ENCODE data around the gene SLC25A19. TPM values are rescaled to one million over a fixed set of nuclear protein-coding genes. Genes with fewer than 3 reads are reported as not detected.

The SLC25A19 gene
- total RNA-seq, 1 donor from 2014 or later = 43.1 TPM

DNA sequence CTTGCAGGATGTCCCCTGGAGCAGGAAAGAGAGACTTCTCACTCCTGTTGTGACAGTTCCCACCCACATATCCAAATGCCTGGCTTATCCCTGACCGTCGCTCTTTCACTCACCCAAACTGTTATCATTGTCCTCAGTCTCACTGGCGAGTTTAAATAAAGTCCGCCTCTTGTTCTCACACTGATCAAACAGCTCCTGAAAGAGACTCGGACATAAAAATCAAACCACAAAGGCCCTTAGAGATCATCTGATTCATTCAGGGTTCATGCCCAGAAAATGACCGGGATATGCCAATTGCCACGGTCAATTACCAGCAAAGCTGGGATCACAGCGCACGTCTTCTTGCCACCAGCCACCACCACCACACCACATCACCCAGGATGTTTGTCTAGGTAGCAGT is 47.7 kb downstream of the SLC25A19 start:
- DNase-seq (ENCODE audit: low spot score) = no peak

DNA sequence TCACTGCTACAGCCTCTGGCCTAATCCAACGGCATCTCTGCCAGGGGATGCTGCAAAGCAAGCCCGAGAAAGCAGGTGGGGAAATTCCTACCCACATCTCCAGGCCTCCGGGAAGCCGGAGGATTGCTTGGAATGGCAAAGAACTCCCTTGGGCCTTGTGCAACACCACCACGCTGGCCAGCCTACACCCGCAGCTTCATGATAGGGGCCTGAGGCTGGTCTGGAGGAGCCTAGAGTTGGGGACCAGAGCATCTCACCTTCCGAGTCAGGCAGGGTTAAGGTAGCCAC is 48.1 kb downstream of the SLC25A19 start:
- no peak for DNase-seq (ENCODE audit: low spot score)

DNA sequence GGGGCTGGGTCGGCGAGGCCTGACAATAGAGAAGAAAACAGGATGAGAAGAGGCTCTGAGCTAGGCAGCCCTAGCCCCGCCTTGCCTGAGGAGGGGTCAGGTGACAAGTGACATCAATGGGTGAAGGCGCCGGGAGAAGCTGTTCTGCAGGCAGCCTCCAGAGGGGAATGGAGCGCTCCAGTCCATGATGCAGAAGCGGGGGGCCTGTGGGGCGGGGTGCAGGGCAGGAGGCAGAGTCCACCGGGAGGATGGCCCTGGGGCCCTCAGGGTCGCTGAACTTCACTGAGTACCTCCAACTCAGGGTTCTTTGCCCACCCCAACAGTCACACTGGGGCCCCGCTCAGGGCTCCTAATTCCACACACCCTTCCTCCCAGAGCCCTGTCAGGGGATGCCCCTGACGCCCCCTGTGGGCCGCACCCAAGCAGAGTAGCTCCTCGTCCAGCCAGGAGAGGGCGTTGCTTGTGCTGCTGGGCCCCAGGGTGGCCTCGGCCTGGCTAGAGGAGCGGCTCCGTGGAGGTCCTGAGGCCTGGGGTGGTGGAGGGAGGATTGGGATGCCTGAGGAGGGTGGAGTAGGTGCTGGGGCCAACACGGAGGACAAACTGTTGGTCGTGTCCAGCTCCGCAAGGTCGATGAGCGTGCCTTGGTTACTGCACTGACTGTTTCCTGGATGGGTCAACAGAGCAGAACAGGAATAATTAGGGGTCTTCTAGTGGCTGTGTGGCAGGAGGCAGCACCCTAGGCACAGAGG is 48.7 kb downstream of the SLC25A19 start:
- DNase-seq (ENCODE audit: low spot score) = no peak

DNA sequence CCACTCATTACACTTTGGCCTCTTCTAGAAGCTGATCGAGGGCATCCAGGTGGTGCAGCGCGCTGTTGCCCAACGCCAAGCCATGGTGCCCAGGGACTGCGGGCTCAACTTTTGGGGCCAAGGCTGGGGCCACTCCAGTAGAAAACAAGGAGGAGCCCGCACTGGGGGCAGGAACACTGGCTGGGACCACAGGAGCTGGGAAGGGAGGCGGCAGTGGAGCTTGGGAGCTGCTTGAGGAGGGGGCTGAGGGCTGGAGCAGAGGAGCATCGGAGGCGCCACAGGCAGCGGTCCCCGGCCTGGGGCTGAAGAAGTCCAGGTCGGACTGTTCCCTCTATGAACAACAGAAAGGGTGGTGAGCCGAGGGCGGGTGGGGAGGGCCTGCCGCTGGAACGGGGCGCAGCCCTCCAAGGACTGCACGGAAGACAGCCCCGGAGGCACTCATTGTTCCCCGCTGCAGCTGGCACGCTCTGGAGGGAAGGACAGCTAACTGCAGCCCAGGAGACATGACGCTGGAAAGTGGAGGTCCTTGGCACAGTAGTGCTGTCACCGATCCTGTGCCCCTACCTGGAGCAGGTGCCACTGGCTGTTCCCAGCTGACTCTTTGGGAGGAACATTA is 49.3 kb downstream of the SLC25A19 start:
- DNase-seq (ENCODE audit: low spot score) = no peak

DNA sequence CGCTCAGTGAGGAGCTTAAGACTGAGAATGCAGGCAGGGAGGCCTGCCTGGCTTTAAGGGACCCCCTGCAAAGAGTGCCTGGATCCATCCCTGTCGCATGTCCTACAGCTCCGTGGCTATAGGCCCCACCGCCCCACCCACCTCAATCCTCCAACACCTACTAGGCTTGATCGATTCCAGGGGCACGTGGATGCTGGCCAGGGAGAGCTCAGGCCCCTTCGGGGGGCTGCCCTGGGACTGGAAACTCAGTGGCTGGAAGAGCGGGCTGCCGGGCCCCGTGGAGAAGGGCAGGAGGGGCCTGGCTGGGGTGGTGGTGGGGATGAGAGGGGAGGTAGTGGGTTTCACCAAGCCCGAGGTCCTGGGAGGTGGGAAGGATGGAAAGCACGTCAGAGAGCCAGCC is 50.0 kb downstream of the SLC25A19 start:
- no peak for DNase-seq (ENCODE audit: low spot score)

DNA sequence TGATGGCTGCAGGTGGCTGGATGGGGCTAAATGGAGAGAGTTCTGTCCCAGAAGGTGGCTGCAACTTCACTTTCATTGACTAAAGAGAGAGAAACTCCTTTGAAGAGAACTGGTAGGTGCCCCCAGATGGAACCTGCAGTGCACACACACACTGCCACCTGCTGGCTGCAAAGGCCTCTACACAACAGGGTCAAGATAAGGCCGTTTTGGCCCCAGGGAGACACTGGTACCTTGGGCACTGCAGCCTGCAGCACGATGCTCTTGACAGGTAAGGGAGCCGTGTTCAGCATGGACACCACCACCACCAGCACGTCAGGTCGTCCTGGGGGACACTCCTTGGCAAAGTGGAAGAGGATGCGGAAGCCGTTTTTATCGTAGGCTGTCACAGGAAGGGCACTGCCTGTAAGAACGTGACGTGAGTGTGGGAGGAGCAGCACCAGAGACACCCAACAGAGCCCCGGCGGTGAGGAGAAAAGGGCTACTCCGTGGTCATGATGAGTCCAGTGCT is 50.5 kb downstream of the SLC25A19 start:
- peak; percentile 52 for DNase-seq (ENCODE audit: low spot score)

DNA sequence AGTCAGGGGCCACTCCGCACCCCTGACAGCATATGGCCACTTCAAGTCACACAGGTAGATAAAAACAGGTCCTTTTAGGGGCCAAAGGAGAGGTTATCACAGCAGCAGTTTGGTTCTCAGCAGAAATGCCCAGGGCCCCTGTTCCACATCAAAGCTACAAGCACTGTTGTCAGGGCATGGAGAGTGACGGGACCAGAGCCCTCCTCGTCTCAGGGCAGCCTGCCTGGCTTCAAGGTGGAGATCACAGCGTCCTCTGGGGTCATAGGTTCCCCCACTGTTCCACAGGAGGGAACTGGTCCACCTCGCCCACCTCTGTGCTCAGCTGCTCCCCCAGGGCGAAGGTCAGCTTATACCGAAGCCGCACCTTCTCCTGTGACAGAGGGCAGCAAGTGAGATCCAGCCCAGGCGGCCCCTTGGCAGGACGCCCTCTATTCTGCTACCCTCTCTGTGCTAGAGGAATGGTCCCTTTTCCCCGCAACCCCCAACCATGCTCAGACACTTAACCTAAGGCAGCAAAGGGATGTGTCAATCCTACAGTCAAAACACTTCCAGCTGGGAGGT is 51.1 kb downstream of the SLC25A19 start:
- no peak for DNase-seq (ENCODE audit: low spot score)

DNA sequence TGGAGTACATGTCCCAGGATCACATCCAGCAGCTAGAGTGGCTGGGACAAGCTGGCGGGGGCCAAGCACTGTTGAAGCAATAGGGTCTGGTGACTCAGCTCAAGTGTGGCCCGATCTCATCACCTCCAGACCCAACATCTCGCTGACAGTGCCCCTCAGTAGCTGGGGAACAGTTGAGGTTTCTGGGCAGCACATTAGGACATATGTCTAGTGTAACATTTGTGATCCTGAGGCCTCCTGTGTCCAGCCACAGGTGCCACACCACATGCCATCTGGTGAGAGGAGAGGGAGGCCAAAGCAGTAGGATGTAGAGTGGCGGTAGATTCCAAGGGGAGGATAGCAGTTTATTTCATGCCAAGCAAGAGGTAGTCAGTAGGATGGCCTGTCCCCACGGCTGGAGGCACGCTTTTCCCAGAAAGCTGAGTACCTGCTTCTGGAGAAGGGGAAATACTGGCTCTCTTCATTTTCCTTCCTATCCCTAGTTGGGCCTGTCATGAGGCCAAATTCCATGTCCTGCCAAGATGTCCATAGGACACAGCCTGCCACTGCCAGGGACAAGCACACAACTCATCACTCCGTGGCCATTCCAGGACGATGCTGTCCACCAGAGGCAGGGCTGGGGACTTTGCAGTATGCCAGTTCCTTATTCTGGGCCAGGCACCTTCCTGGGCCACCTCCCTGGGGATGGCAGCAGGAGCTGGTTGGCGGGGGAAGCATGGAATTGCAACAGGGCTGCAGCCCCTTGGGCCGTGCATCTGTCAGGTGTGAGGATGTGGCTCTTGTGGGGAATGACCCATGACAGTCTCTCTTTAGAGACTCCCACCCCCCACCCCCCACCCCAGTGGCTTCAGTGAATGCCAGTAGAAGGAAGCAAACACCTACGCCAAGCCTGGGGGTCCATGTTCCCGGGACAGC is 51.9 kb downstream of the SLC25A19 start:
- no peak for DNase-seq (ENCODE audit: low spot score)

DNA sequence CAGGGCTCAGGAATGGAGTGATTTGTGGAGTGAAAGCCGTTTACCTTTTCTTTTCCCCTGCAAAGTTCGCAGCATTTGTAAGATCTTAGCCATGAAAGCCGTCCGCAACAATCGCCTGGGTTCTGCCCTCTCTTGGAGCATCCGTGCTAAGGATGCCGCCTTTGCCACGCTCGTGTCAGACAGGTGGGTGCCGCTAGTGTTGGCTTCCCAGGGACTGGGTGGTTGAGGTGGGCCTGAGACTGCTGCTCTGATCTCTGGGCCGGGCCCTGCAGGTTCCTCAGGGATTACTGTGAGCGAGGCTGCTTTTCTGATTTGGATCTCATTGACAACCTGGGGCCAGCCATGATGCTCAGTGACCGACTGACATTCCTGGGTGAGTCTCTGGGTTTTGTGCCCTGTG is 56.4 kb downstream of the SLC25A19 start:
- DNase-seq (ENCODE audit: low spot score) = no peak

DNA sequence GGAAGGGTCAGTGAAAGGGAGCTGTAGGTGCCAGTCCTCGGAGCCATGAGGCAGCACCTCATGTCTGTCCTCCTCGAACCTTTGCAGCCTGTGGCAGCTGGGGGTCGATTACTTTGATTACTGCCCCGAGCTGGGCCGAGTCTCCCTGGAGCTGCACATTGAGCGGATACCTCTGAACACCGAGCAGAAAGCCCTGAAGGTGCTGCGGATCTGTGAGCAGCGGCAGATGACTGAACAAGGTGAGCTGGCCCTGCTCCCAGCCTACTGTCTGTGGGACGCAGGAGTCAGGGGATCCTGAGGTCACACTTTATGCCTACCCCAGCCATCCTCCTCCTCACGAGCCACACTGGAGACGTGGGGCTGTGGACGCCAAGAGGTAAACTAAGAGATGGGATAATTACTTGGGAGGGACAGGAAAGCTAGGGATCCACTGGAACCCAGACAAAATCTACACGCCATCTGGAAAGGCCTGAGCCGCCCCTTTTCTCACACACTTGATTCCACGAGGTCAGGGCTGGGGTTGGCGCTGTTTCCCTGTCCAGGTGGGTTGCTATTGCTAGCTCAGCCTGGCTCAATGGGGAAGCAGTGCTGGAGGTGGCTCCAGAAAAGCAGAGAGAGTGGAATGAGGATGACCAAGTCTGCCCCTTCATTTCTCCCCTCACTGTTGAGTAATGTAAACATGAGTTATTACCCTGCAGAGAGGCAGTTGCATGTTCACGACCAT is 57.3 kb downstream of the SLC25A19 start:
- no peak for DNase-seq (ENCODE audit: low spot score)

DNA sequence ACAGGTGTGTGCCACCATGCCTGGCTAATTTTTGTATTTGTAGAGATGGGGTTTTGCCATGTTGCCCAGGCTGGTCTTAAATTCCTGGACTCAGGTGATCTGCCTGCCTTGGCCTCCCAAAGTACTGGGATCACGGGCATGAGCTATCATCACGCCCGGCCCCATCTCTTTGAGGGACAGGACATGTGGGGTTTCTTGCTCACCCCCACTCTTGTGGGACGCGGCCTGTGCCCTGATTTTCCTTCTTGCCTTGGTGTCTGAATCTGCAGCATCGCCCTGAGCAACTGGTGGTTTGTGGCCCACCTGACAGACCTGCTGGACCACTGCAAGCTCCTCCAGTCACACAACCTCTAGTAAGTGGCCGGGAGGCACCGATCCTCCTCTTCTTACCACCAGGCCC is 58.2 kb downstream of the SLC25A19 start:
- DNase-seq (ENCODE audit: low spot score) = no peak

DNA sequence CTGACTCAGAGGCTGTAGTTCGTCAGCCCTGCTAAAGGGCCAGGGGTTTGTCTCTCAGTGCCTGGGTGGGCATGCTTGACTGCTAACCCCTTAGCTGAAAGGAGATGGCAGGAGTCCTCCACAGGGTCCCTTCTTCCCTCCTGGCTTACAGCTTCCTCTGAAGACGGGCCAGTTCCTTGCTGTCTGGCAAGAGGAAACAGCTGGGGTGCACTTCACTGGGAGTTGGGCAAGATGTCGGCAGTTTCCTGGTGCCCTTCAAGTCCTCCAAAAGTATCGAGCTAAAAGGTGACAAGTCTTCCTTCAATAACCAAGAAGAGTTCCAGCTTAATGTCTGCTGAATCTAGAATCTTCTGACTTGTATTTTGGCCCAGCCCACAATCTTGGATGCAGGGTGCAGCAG is 60.4 kb downstream of the SLC25A19 start:
- no peak for DNase-seq (ENCODE audit: low spot score)

DNA sequence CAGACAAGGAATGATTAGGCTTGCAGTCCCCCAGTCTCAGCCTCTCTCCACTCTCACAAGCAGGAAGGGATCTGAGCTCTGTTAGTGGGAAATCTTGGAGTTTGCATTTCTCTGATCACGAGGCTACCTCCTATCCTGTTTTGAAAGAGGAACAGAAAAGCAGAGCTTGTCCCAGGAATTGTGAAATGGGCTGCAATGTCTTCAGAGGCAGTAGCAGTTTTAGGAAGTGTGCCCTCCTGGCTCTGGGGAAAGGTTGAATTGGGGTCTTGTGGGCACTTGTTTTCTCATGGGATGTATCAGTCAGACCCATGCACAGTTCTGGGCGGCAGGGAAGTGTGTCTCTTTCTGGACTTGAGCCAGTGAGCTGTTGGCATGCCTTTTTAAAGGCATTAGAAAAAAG is 60.9 kb downstream of the SLC25A19 start:
- DNase-seq (ENCODE audit: low spot score) = peak; percentile 48

DNA sequence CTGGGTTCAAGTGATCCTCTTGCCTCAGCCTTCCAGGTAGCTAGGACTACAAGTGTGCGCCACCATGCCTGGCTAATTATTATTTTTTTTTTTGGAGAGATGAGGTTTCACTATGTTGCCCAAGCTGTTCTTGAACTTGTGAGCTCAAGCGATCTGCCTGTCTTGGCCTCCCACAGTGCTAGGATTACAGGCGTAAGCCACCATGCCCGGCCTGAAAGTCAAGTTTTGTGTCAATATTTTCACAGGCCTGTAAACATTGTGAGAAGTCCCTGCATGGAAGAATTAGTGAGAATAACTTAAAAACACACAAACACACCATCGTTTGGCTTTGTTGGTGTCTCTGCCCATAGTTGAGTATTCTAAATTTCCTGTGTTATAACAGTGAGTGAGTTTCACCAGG is 61.5 kb downstream of the SLC25A19 start:
- no peak for DNase-seq (ENCODE audit: low spot score)

DNA sequence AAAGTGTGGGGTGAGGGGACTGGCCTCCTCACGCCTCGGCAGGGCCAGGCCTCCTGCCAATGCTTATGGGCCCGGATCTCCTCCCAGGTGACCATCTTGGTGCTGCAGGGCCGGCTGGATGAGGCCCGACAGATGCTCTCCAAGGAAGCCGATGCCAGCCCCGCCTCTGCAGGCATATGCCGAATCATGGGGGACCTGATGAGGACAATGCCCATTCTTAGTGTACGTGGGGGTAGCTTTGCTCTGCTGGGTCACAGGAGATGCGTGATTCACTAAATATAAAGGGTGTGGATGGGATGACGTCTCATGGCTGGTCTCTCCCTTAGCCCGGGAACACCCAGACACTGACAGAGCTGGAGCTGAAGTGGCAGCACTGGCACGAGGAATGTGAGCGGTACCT is 64.2 kb downstream of the SLC25A19 start:
- no peak for DNase-seq (ENCODE audit: low spot score)

Other genes starting within 250 kb of the SLC25A19 start
- 231 TPM for gene ATP5PD, start 242.5 kb downstream of the SLC25A19 start, total RNA-seq (ENCODE audit: insufficient read depth, low replicate concordance)
- gene KCTD2, start 242.2 kb downstream of the SLC25A19 start, total RNA-seq (ENCODE audit: insufficient read depth, low replicate concordance) = 21.2 TPM
- 20.7 TPM for gene SLC16A5, start 201.5 kb downstream of the SLC25A19 start, total RNA-seq (ENCODE audit: insufficient read depth, low replicate concordance)
- 2.6 TPM for gene ARMC7, start 179.5 kb downstream of the SLC25A19 start, total RNA-seq (ENCODE audit: insufficient read depth, low replicate concordance)
- 47.7 TPM for gene NT5C, start 157.7 kb downstream of the SLC25A19 start, total RNA-seq (ENCODE audit: insufficient read depth, low replicate concordance)
- gene JPT1, start 134.9 kb downstream of the SLC25A19 start, total RNA-seq (ENCODE audit: insufficient read depth, low replicate concordance) = 16.6 TPM
- 67.2 TPM for gene SUMO2, start 106.5 kb downstream of the SLC25A19 start, total RNA-seq (ENCODE audit: insufficient read depth, low replicate concordance)
- gene NUP85, start 83.8 kb downstream of the SLC25A19 start, total RNA-seq (ENCODE audit: insufficient read depth, low replicate concordance) = 33.5 TPM
- 33.7 TPM for gene GGA3, start 27.8 kb downstream of the SLC25A19 start, total RNA-seq (ENCODE audit: insufficient read depth, low replicate concordance)
- gene MRPS7, start 27.6 kb downstream of the SLC25A19 start, total RNA-seq (ENCODE audit: insufficient read depth, low replicate concordance) = 14.9 TPM
- 2.9 TPM for gene MIF4GD, start 18.2 kb downstream of the SLC25A19 start, total RNA-seq (ENCODE audit: insufficient read depth, low replicate concordance)
- gene GRB2, start 116.2 kb upstream of the SLC25A19 start, total RNA-seq (ENCODE audit: insufficient read depth, low replicate concordance) = 58.5 TPM
- 27.9 TPM for gene TMEM94, start 167.2 kb upstream of the SLC25A19 start, total RNA-seq (ENCODE audit: insufficient read depth, low replicate concordance)
- 12.3 TPM for gene CASKIN2, start 226.1 kb upstream of the SLC25A19 start, total RNA-seq (ENCODE audit: insufficient read depth, low replicate concordance)
- 12.3 TPM for gene TSEN54, start 227.1 kb upstream of the SLC25A19 start, total RNA-seq (ENCODE audit: insufficient read depth, low replicate concordance)
- 14.7 TPM for gene LLGL2, start 236.3 kb upstream of the SLC25A19 start, total RNA-seq (ENCODE audit: insufficient read depth, low replicate concordance)